GM21526 (cell line): ENCODE data around the gene RIC3.

ENCODE experiments used
- ATAC-seq: cut with Tn5 transposase; IDR thresholded peaks from one replicate; pipeline ENCODE4 v1.9.1; 2021; ENCODE audit warnings: moderate library complexity; ENCODE audit not compliant: unreplicated experiment, low FRiP score

The RIC3 gene

DNA sequence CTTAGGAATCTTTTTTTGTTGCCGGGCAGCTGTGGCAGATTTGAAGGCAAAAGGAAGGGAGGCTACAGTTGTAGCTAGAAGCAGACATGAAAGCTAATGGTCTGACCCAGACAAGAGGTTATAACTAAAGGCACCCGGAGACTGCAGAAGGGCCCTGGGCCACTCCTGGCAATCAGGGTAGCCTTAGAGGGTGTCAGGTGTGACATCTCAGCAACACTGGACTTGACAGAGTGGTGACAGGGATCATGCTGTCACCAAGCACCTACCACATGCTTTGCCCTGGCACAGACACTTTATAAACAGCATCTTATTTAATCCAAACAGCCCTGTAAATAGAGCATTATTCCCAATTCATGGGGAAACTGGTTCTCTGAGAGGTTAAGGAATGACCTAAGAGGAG, 62.1 kb downstream of the RIC3 start:
- ATAC-seq, result no peak

DNA sequence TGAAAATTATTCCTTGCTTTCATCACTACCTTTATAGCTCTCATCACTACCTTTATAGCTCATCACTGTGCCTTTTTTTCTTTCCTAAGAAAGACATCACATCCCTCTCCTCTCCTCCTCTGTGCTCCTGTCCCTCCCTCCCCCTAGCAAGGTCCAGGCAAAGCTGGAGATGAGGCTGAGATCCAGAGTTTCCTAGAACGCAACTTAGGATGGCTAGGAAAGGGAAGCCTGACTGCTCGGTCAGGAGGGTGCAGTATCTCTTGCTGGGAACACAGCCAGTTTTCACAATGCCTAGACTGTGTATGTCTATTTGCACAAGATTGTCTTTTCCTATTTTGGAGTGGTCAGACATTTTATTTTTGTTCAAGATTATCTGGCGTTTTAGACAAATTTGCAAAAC, 63.2 kb downstream of the RIC3 start:
- no peak for ATAC-seq

DNA sequence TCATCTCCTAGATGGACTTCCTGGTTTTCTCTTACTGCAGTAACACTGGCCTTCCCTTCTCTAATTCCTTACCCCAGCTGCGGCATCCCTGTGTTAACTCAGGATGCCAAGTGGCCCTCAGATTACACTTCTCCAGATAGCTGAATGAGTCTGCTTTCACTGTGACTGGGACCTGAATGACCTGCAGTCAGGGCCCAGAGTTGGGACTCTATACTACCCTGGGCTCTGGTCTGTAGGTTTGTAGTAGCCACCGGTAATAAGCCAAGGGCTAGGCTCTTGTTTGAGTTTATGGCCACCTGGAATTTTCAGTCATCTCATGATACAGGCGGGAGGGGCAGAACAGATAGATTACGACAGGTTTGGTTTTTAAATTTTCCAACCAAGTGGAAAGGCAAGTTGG, 63.7 kb downstream of the RIC3 start:
- ATAC-seq, result no peak

DNA sequence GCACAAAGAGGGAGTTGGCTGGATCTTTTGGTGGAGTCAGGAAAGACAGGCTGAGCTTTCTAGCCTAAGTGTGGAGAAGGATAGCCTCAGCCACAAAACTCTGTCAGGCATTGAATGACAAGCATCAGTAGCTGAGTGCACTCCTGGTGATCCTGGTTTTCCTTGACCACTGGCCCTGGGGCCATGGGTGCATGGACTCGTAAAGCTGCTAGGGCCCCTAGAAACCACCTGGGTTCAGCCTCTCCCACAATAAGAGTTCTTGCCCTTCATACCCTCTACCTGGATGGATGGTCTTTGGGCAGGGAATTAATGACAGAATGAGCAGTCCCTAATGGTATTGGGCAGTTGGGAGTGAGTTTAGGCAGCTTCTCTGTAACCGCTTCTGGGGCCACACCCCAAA, 64.9 kb downstream of the RIC3 start:
- no peak for ATAC-seq

DNA sequence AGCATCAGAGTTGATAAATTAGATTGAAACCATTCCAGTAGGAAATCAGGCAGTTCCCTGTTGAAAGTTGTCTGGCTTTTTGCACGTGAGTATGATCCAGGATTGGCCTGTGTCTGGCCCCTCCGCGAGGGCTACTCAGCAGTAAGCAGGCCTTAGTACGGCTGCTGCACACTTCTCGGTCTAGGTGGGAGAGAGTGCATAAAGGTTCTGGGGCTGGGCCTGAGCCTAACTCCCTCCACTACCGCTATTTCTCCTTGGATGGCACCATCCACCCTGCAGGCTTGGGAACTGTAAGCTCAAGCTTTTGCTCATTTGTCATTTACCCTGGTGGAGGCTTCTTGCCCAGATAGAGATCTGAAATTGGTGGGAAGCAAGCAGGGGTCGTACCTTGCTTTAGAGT, 65.9 kb downstream of the RIC3 start:
- no peak for ATAC-seq

DNA sequence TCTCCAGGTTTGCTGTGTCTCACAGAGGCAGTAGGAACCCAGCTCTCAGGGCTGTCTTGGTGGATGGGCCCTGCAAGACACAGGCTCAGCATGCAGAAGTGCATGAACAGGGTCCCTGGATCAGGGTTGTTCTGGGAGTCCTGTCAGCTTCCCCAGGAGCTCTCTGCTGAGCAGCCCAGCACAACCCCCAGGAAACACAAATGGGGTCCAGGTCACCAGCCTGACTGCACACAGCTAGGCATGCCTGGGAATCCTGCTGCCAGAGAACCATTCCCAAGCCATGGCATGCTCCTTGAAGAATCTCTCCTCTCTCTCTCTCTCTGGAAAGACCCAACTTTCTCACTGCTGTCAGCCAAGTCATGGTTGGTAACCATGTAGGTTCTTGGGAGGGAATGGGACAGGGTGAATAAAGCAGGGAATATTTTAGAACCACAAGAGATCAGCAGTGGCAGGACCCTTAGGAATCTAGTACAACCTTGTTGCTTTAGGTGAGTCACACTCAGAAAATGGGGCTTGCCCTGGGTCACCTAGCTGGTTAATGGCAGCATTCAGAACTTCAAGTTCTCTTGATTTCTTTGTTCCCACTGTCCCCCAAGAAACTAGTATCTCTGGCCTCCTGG, 66.4 kb downstream of the RIC3 start:
- no peak for ATAC-seq

DNA sequence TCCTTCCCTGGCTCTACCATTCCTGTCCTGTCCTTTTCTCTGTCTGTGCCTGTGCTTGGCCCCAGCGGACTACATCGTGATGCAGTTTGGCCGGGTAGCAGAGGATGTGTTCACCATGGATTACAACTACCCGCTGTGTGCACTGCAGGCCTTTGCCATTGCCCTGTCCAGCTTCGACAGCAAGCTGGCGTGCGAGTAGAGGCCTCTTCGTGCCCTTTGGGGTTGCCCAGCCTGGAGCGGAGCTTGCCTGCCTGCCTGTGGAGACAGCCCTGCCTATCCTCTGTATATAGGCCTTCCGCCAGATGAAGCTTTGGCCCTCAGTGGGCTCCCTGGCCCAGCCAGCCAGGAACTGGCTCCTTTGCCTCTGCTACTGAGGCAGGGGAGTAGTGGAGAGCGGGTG, 67.4 kb downstream of the RIC3 start:
- ATAC-seq, result no peak

DNA sequence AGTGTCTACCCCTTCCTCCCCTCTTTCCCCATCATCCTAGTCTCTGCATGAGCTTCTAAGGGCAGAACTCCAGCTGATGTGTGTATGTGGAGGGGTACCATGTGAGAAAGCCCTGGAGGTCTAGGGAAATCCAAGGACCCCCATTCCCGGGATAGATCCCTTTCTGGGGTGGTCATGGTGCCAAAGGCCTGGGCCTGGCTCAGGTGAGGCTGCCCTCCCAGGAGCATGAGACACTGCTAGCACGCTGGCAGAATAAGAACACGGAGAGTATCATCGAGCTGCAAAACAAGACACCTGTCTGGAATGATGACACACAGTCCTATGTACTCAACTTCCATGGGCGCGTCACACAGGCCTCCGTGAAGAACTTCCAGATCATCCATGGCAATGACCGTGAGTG, 68.2 kb downstream of the RIC3 start:
- no peak for ATAC-seq

DNA sequence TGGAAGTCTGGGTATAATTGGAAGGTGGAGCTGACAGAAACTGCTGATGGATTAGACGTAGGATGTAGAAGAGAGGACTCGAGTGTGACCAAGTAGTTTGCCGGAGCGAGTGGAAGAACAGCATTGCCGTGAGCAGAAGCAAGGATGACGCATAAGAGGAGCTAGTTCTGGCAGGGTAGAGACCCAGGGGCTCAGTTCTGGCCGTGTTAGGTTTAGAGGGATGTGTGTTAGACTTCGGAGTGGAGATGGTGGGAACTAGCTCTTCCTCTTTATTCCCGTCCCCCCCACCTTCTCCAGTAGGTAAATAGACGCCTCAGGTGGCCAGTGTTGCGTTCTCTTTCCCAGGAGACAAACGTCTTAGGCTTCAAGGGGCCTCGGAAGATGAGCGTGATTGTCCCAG, 68.7 kb downstream of the RIC3 start:
- ATAC-seq, result no peak

DNA sequence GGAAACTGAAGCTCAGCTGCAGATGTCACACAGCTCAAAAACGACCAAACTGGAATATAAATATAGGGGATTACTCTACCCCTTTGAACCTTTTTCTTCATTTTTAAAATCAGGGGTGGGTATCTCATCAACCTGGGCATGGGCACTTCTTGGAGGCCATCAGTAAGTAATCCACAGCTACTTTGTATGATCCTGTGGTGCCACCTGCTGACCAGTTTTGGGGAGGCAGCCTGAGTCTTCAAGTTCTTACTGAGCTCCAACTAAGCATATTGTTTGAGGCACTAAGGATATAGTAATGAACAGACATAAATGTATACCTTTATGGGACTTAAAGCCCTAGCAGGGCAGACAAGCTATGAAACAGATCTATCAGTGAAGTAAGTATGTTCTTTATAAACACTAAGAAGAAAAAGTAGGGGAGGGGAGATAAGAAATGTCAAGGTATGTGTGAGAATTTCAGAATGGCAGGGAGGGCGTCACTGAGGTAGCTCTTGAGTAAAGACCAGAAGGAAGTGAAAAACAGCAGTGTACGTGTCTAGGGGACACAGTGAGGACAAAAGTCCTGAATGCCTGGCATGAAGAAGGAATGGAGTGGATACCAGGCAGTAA, 69.4 kb downstream of the RIC3 start:
- no peak for ATAC-seq

DNA sequence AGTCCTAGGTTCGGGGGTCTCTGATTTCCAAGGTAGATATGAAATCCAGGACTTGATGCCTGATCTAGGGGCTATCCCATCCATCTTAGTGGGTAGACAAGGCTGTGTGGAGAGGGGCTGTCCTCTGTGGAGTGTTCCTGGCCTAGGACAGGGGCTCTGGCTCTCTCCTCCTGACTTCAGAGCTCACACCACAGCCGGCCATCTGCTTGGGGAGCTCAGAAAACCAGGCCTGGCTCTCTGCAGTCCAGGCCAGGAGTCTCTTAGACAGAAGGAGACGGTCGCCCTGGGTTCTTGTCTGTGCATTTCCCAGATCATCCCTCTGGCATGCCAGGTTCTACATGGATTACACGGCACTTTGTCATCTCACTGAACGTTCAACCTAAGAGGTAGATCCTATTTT, 69.9 kb downstream of the RIC3 start:
- no peak for ATAC-seq

DNA sequence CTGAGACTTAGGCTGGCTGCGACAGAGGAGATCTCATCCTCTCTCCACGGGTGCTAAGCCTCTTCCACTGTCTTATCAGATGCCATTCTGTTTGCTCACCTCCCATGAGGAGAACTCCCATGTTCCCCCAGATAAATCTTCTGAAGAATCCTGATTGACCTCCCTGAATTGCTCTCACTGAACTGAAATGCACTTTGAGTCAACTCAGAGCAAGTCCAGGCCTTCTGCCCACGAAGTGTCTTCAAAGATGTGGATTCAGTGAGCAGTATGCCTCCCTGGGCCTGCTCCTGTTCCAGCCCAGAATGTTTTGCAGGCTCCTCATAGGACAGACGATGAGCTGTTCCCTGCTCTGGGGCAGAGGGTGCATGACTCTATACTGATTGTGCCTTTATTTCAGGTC, 70.5 kb downstream of the RIC3 start:
- ATAC-seq, result no peak

DNA sequence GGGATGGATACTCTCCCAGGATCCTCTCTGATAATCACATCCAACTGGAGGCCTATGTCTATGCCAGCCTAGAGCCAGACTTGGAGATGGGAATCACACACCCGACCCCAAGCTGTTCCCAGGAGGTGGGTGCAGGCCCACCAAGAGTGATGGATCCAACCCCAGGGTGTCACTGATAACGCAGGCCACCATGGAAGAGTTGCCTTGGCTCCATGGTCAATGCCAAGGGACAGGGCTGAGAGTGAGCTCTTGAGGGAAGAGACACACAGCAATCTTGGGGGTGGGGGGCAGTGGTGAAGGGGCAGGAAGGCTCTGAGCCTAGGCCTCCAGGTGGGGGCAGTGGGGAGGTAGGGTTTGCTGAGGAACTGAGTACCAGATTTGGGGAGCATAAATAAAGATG, 70.9 kb downstream of the RIC3 start:
- no peak for ATAC-seq

DNA sequence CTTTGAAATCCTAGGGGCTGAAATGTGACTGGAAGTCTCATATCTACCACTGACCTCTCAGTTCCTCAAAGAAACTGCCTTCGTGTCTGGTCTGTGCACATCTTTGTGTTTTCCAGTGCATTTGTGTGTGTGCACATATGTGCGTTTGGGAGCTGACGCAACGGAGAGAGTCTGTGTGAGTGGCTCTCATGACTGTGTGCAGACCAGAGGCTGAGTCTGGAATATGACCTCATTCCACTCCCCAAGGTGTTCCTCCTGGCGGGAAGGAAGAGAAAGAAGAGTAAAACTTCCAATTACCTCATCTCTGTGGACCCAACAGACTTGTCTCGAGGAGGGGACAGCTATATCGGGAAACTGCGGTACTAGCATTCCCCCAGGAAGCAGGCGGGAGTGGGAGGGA, 71.4 kb downstream of the RIC3 start:
- ATAC-seq, result no peak

DNA sequence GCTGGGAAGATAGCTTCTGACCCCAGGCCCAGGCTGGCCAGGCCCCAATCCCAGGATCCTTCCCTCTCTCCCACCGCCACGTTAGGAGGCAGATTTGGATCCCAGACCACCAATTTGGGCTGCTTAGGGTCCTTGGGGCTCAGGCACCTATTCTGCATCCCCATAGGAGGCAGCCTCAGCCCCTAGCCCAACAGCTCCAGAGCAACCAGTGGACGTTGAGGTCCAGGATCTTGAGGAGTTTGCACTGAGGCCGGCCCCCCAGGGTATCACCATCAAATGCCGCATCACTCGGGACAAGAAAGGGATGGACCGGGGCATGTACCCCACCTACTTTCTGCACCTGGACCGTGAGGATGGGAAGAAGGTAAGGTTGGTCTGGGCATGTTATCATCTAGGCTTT, 71.8 kb downstream of the RIC3 start:
- no peak for ATAC-seq

DNA sequence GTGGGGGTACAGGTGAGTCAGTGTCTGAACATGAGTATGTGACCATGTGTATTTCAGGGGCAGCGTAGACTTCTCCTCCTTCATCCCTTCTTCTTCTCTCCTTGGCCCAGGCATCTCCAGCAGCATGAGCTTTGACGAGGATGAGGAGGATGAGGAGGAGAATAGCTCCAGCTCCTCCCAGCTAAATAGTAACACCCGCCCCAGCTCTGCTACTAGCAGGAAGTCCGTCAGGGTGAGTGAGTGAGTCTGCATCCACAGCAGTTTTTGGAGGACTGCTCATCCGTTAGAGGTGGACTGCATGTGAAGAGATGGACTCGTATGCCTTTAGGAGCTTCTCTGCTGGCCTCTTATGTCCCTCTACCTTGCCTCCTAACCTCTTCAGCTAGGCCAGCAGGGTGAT, 72.2 kb downstream of the RIC3 start:
- ATAC-seq, result no peak

DNA sequence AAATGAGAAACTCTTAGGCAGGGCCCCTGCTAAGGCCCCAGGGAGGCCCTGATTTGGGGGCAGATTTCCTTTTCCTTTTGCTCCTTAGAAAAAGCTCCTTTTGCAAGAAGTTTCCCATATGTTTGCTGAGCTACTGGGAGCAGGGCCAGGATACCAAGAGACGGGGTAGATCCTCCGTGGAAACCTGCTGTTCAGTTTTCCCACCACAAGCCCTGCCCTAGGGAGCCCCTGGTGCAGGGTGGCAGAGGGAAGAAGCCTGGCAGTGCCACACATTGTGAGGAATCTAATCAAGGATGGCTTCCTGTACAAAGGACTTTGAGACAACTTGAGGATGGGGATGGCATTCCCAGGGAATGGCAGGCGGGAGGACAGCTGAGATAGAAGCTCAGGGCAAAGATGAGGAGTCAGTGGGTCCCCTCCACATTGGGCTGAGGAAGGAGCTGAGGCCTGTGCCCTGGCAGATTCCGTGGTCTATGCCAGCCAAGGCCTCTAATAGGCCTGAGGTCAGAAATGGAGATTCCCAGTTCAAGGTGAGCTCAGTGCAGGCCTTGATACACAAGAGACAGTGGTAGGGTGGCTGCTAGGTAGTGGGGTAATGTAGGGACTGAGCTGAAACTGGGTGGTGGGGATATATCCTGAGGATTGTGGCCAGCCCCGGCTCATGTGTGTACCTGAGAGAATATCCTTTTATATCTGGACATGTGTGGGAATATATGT, 72.9 kb downstream of the RIC3 start:
- ATAC-seq, result no peak

DNA sequence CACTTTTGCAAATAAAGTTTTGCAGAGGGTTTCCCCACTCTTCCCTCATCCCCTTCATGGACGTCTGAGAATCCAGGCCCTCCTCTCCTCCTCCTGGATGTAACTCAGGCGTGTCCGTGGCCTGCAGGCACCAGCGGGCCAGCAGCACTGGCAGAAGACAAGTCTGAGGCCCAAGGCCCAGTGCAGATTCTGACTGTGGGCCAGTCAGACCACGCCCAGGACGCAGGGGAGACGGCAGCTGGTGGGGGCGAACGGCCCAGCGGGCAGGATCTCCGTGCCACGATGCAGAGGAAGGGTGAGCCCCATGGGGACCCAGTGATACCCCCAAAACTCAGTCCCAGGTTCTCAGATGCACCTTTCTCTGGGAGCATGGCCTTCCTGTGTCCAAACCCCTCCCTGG, 73.5 kb downstream of the RIC3 start:
- no peak for ATAC-seq

DNA sequence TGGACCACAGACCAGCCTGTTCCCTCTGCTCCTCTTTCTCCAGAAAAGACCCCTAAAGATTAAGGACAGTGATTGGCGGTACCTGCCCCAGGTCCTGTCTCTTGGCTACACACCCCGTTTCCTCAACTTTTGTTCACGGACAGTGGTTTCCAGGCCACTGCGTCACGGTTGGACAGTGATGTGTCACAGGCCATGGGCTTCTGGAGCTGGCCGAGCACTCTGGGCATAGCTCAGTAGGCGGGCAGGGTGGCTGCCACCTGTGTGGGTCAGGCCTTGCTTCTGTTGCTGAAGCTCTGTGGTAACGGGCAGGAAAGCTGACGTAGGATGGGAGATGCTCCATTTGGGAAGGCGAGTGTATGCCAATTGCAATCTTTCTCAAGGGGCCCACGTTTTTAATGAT, 74.2 kb downstream of the RIC3 start:
- no peak for ATAC-seq

DNA sequence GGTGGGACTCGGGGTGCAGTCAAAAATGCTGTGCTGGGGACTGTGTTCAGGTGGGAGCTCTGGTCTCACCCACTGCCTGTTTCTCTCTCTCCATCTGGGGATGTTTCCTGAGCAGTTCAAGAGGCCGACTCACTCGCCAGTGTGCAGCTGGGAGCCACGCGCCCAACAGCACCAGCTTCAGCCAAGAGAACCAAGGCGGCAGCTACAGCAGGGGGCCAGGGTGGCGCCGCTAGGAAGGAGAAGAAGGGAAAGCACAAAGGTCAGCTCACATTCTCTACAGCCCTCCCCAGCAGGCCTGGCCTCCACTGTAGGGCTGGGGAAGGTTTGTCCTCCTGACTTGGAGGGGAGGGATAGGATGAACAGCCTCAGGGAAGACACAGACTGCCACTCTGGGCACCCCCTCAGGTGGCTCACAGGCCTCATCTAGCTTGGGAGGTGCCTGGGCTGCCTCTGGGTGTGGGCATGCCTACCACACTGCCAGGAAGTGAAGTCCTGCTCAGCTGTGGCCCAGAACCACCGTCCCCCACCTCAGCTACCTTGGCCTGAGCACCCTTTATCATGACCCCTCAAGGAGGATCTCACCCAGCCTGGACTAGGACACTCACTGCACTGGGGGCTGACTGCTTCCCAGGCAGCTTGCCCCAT, 74.8 kb downstream of the RIC3 start:
- no peak for ATAC-seq

DNA sequence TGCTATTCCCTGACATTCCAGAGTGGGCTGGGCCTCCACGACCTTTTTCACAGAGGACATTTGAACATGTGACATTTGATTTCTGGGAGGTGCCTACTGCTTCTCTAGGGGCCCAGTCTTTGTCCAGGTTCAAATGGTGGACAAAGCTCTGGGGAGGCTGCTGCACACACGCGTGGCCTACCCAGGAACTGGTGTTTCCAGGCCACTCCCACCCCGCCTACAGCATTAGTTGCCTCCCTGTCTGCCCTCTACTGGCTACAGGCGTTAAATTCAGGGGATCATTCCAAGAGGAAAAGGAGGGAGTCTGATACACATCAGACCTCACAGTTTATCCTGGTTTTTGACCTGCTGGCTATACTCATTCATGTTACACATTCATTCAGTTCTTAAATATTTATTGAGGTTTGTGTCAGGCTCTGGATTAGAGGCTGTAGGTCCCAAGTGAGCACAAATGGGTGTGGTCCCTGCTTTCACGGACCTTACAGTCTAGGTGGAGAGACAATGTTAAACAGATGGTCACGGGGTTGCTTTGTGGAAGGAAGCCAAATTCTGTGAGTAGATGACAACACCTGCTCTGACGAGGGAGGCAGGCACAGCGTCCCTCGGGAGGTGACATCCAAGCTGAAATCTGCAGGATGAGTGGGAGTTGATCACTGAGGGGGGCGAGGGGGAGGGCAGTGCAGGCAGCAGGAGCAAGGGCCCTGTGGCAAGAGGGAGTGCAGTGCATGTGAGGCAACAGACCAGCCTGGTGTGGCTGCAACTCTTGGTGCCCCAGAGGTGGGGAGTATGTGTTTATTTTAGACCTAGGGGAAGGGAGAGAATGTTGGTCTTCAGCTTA, 76.0 kb downstream of the RIC3 start:
- peak; percentile 81 for ATAC-seq
